SW480 (cell line): ENCODE measurements around the gene ZFR2.
A peak's percentile ranks its signal among the peaks of the same experiment; 100 is the strongest.
"Not testable (repeated sequence)": the region's sequence is repeated elsewhere in the genome, so short reads cannot be mapped to it uniquely, and the experiment has no call there.

Source experiments
- DNase-seq: peaks from one replicate; pipeline ENCODE4 v3.0.0-alpha.2; 2016; ENCODE audit warnings: low spot score

ZFR2 gene

DNA sequence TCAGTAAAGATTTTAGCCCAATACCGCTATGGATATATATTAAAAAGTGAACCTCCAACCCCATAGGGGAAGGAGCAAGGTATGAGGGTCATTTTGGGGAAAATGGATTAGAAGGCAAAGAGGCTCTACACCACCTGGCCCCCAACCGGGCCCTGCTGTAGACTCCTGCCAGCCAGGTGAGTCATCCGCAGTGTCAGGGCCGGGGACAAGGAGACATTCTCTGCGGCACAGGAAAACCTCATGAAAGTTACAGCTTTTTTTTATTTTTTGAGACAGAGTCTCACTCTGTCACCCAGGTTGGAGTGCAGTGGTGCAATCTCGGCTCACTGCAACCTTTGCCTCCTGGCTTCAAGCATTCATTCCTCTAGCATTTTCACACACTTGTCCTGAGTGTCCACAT is 32.0 kb downstream of the ZFR2 start:
- DNase-seq: peak; percentile 23

DNA sequence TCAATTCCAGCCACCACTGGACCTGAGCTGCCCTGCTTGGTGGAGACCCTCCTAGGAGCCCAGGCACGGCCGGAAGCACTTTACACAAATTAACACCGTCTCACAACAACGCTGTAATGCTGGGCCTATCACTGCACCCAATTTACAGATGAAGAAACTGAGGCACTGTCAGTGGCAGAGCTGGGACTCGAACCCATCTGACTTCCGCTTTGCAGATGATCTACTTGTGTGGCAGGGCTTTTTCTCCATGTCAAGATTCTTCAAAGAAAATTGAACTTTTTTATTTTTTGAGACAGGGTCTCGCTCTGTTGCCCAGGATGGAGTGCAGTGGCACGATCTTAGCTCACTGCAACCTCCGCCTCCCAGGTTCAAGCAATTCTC is 33.8 kb downstream of the ZFR2 start:
- no peak for DNase-seq

DNA sequence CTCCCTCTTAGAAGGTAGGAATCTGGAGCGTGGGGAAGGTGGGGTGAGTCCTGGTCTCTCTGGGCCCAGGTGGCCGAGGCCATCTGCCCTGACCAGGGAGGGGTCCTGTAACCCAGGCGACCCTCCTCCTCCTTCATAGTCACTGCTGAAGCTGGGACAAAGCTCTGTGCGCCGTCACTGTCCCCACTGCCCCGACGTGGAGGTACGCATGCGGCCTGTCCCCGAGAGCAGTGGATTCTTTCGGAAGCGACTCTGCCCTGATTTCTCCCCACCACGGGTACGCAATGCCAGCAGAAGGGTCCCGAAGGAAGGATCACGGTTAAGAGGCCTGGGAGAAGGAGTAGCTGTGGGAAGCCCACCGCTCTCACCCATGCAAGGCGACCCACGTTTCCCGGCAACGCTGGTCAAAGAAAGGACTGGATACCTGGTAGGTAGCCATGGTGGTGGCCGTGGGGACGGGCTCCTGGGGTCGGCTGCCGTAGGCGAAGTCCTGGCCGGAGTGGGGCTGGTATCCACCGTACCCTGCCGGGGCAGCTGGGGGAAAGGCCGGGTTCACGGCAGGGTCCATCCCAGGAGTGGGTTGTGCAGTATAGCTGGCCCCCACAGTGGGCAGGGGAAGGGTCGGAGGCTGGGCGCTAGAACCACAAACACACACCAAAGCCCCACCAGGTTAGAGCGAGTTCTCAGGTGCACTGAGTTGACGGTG is 34.3 kb downstream of the ZFR2 start:
- no peak for DNase-seq

DNA sequence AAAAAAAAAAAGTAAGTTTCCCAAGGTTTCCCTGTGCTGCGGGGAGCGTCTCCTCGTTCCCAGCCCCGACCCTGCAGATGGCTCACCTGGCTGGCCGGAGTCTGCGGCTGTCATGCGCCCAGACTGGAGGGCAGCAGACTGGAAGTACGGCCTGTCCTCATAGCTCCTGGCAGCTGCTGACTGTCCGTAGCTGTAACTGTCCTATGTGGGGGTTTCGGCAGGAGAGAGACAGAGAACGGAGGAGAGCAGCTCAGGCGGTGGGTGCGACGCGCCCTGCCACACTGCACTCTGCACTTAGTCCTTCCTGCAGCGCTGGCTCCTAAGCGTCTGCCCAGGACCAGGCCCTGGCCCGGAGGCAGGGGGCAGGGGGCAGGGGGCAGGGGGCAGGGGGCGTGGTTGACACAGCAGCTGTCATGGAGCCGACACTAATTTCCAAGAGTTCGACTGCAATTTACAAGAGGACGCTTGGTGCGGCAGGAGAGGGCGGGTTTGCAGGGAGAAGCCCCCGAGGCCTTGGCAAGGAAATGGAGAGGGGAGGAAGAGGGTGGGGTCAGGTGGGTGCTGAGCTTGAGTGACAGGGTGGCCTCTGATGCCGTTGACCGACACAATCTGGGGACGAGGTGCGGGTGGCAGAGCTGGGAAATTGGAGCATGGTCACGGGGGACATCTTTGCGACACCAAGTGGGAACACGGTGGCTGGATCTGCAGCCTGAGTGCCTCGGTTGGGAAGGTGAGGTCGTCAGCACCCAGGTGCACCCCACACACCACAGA is 35.1 kb downstream of the ZFR2 start:
- no peak for DNase-seq

DNA sequence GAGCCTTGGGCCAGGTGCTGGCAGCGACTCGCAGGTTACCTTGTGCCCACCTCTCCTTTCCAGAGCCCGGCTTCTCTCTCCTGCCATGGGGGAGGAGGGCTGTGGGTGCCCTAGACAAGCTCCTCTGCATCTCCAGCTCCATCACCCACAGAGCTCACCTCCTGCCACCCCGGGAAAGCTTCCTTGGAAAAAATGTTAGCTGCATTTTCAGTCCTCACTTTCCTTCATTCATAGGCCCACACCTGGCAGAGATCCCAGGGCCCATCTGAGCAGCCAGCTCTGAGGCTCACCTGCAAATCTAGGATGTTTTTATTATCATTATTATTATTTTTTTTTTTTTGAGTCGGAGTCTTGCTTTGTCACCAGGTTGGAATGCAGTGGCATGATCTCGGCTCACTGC is 36.8 kb downstream of the ZFR2 start:
- no peak for DNase-seq

DNA sequence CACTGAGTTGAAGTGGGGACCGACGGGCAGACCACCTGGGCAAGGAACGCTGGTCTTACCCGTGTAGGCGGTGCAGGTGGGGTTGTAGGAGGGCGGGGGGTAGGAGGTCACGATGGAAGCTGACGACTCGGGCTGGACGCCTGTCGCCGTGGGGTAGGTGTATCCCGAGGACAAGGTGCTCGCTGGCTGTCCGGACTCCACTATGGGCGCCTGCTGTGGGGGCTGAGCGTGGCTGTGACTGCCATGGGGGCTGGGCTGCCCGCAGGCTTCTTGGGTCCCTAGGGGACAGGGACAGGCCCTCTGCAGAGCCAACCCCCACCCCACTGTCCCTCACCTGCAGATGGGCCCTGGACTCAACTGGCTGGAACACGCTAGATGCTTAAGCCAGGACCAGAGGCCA is 37.2 kb downstream of the ZFR2 start:
- DNase-seq: no peak

DNA sequence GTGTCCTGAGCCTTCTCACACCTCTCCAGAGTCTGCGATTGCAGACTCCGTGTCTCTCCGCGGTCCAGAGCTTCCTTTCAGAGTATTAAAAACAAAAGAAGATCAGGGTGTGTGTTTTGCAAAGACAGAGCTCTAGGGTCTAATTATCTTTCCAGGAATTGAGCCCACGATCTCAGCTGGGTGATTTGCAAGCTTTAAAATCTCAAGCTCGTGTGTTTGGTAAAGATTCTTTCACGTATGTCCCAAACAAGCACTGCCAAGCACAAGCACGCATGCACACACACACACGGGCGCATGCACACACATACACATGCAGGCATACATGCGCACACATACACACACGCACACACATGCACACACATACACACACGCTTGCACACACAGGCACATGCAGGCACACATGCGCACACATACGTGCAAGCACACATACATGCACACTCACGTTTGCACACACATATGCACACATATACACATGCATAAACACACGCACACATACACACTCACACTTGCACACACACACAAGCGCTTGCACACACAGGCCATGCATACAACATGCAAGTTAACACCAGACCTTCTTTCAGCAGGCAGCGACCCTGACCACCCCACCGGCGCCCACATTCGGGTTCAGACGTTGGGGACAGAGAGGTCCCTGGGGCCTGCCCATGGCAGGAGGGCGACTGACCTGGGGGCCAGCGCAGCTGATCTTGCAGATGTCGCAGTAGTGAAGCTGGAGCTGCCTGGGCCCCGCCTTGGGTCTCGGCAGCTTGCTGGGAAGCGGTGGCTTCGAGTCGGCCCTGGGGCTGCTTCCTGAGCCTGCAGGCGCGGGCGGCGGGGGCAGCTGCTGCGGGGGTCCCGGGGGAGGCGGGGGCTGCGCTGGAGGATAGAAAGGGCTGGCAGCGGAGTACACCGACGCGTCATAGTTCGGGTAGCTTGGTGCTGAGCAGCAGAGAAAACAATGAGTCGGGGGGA is 37.9 kb downstream of the ZFR2 start:
- no peak for DNase-seq

DNA sequence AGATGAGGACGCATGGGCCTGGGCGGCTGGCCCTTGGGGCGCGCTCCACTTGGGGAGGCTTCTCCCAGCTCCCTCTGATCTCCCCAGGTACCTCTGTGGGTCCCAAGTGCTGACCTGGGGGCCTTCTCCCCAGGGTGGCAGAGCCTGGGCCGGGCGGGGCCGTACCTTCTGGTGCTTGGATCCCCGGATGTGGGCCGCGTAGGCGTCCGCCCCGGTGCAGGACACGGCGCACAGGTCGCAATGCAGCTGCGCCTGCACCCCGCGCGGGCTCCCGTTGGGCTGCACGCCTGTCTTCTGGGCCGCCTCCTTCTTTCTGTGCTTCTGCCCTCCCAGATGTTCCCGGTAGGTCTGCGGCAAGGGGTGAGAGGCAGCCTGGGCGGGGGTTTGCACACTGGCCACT is 41.5 kb downstream of the ZFR2 start:
- DNase-seq: no peak

DNA sequence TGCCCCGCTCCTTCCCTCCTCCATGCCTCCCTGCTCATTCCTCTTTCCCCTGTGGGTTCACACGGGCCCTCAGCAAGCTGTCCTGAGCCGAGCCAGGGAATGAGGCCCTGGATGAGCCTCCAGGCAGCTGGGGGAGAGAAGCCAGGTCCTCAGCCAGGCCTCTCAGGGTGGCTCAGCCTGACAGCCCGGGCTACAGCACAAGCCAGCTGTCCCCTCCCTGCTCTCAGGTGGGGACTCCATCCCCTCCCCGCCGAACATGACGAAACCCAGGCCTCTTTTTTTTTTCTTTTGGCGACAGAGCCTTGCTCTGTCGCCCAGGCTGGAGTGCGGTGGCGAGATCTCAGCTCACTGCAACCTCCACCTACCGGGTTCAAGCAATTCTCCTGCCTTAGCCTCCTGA is 42.7 kb downstream of the ZFR2 start:
- DNase-seq: no peak

DNA sequence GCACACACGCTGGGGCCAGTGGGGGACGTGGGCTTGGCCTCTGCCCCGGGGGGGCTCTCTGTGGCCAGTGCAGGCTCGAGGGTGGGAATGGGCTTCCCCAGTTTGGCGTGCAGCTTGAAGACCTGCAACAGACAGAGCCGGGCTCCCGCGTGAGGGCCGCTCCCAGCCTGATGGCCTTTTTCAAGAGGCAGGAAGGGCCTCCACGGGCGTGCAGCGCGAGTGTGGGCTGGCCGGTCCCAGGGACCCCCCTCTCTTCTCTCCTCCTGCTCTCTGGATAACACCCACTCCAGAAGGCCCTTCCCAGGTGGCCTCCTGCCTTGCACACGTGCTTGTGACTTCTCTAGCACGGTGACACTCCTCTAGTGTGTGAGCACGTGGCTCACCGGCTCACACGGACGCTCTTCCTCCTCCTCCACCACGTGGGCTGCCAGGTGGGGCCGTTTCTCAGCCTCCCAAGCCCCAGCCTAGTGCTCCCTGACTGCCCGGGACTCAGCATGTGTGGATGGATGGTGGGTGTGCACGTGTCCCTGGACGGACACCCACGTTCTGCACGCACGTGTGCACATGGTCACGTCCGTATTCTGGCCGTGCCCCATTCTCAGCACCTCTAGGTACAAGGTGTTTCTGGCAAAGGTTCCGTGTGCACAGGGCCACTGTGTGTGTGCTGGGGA is 43.4 kb downstream of the ZFR2 start:
- DNase-seq: no peak

DNA sequence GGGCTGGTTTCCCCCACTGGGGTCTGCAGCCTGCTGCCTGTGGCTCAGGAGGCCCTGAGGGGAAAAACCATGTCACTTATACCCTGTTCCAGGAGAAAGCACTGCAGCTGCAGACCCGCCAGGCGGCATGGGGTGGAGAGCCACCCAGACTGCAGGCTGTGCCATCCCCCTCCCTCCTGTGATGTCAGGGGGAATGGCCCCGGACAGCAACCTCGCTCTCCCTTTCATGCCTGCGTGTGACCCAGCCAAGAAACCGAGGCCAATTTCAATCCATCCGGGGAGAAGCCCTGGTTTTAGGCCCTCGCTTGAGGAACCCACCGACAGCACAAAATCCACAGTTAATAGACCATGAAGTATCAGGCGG is 45.5 kb downstream of the ZFR2 start:
- DNase-seq: no peak

DNA sequence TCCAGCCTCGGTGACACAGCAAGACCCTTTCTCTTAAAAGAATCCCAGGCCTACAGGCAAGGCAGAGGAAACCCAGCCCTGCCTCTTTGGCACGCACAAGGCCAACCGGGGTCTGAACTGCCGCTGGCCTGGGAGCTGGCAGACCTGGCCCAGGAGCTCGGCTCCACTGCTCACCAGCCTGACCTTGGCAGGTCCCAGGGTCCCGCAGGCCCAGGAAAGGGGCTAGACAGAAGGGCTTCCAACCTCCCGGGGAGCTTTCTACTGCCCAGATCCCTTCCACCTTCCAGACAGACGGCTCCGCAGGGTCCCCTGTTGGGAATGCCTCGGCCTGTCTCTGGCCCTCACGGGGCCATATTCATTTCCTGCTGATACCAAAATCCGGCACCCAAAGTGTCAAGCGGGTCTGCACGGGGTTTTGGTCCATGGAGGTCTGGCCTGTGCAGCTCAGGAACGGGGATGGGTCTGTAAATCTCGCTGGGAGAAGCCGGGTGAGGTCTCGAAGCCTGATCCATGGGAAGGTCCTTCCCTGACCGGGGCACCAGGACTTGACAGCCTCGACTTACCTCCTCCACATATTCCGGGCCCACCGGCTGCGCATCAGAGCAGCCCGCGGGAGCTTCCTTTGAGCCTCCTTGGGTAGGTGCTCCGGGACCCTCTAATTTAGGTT is 46.0 kb downstream of the ZFR2 start:
- no peak for DNase-seq

DNA sequence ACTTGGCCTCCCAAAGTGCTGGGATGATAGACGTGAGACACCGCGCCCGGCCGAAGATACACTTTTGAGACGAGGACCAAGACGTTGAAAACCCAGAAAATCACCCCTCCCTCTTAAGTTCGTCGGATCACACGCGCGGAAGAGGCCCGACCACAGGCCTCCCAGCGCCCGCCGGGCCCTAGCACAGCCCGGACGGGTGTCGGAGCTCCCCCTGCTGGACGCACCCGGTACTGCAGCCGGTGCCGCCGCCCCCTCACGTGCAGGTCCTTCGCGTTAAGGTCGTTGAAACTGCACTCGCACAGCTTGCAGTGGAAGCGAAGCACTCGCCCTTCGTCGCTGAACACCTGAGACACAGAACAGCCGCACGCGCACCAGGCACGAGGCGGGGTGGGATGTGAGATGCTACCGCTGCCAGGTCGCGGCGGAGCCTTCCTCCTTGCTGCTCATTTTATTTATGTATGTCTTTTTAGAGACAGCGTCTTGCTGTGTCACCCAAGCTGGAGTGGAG is 46.9 kb downstream of the ZFR2 start:
- no peak for DNase-seq

DNA sequence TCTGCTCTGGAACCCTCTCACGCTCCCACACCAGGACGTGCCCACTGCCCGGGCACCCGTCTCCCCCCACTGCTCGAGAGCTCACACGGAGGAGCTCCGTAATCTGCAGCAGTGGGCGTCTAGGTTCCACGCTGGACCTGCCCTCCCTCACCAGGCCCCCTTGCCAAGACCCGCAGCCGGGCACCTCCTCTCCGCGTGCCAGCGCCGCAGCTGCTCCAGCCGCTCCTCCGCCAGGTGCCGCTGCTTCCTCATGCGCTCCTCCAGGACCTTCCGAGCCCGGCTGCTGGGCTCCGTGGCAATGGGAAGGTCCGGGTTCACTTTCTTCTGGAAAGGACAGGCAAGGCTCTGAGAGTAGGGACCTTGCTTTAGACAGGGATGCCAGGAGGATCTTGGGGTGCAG is 47.7 kb downstream of the ZFR2 start:
- DNase-seq: no peak

DNA sequence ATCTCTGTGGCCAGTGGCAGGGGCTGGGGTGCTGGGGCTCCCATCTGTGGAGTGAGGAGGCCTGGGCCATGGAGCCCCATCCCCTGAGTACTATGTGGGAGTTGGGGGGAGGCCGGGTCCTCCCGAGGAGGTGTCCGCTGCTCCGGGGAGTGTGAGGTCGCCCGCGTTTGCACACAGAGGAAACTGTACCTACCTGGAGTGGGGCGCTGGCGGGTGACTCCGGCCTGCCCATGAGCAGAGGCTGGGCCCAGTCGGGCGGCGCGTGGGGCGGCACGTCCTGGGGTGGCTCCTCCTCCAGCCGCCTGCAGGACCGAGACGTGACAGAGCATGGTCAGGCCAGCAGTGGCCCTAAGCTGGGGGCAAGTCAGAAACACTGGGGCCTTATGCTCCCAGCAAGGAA is 48.8 kb downstream of the ZFR2 start:
- DNase-seq: no peak

DNA sequence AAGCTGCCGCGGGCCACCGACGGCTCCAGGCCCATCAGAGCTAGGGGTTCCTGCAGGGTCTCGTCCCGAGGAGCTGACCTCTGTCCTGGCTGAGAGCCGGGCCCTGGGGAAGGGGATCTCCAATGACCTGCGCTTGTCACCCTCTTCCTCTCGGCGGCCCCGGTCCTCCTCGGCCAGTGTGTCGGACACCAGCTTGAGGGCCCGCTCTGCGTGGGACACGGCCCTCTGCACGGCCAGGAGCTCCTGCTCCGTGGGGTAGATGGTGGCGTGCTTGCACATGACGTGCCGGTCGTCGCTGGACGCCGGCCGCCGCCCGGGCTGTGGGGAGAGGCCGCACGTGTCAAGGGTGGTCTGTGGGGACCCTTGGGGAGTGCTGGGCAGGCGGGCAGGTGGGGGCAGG is 49.9 kb downstream of the ZFR2 start:
- DNase-seq: no peak

DNA sequence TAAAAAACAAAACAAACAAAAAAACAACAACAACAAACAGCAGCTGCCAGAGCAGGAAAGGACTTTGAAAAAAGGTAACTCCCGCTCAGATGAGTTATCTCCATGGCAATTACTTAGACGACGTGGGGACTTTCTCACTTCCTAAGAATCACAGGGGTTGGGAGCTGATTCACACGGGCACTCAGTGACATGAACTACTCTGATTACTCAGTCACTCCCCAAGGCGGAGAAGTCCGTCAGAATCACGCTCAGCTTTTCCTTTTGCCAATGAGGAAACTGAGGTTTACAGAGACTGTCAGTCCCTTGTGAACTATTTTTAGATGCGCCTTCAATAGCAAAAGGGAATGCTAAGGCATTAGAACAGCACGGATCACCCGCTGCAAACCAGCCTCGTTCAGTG is 50.4 kb downstream of the ZFR2 start:
- DNase-seq: no peak

DNA sequence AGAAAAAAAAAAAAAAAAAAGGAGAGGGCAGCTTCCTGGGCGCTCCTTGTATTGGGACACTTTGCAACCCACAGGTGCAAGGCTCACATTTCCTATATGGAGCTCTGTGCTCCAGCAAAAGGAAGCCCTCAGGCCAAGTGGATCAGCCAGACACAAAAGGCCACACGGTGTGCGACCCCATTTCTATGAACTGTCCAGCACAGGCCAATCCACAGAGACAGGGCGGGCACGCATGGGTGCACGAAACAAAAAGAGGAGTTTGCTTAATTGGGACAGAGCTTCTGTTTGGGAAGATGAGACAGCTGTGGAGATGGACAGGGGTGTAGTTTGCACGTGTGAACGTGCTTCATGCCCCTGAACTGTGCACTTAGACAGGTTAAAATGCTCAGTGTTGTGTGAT is 51.1 kb downstream of the ZFR2 start:
- DNase-seq: no peak

DNA sequence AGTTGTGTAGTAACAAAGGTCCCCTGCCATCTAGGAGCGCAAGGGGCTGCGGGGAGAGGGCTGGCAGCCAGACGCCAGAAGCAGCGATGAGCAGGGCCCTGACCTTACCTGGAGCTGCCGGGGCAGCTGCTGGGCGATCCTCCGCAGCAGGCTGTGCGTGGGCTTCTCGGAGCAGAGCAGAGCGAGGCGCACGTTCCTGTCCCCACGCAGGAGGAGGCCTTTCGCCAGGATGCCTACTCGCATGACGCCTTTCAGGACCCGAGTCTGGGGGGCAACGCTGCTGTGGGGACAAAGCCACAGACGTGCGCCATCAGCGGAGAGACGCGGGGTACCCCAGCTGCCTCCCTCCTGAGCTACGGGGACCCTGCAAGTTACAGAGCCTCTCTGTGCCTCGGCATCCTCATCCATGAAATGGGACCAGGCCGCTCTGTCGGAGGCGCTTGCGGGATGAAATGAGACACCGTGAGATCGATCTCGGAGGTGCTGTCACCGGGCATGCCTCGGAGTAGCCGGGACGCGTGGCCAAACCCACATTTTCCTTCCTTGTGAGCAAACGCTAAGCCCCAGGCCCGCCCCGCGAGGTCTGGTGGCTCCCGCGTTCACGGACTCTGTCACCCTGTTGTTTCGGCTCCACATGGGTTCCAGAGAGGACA is 52.1 kb downstream of the ZFR2 start:
- DNase-seq: no peak

DNA sequence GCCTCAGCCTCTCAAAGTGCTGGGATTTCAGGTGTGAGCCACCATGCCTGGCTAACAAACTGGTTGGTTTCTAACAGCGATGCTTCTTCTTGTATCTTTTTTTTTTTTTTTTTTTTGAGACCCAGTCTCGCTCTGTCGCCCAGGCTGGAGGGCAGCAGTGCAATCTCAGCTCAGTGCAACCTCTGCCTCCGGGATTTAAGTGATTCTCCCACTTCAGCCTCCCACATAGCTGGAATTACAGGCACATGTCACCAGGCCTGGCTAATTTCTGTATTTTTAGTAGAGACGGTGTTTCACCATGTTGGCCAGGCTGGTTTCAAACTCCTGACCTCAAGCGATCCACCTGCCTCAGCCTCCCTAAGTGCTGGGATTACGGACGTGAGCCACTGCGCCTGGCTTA is 52.7 kb downstream of the ZFR2 start:
- DNase-seq: not testable (repeated sequence)

DNA sequence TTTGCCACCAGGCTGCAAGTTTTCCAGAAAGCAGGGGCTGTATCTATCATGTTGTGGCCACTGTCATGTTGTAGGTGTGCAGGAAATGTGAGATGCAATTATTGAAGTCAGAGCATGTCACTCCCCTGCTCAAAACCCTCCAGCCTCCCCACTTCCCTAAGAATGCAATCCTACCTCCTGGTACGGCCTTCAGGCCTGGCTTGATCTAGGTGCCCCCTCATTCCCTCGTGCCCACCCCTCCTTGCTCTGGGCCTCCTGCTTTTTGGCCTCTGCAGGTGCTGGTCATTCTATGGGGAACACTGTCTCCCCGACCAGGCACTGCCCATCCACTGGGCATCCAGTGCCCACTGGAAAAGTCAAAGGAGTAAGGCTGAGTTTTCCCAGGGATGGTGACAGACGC is 54.2 kb downstream of the ZFR2 start:
- no peak for DNase-seq
